A673 (cell line): ENCODE results near the gene GSTA3. TPM values are rescaled to one million over a fixed set of nuclear protein-coding genes. Genes with fewer than 3 reads are reported as not detected.
"Not testable (repeated sequence)": the region's sequence is repeated elsewhere in the genome, so short reads cannot be mapped to it uniquely, and the experiment has no call there.

Source experiments
- BruUV-seq: library from RNA; stranded (reverse); fragments of 400-500 nt; replicated peaks from 2 replicates; lab custom pipeline; 2021; lab: Mats Ljungman, UMichigan
- CTCF ChIA-PET: fragments of 300-600 bp; sonication (Branson Sonifier 250); formaldehyde crosslinking; loops from one replicate; lab custom pipeline; 2022; ENCODE audit warnings: antibody characterized with exemption; lab: Charles Lee
- POLR2A ChIA-PET: fragments of 300-600 bp; sonication (Branson Sonifier 250); formaldehyde crosslinking; loops from one replicate; lab custom pipeline; 2022; ENCODE audit warnings: antibody characterized with exemption; ENCODE audit not compliant: low non-redundant PET; lab: Charles Lee
- DNase-seq: peaks from one replicate; pipeline ENCODE4 v3.0.0-alpha.2; 2015; ENCODE audit warnings: low spot score
- H3K27ac ChIP-seq: fragments of 200-600 bp; sonication (generic); 2 replicates; pipeline ENCODE4 v1.5.1; 2016; ENCODE audit warnings: mixed run types, low read depth, mild to moderate bottlenecking, mixed read lengths, antibody characterized with exemption, low read length; ENCODE audit not compliant: poor library complexity, severe bottlenecking
- H3K27me3 ChIP-seq: fragments of 200-600 bp; sonication (generic); replicated peaks from 2 replicates; pipeline ENCODE4 v1.6.1; 2017; ENCODE audit warnings: mixed run types, low read depth, mild to moderate bottlenecking, mixed read lengths, antibody characterized with exemption, low read length; ENCODE audit not compliant: insufficient read depth, poor library complexity
- H3K36me3 ChIP-seq: fragments of 200-600 bp; sonication (generic); 2 replicates; pipeline ENCODE4 v1.6.1; 2016; ENCODE audit warnings: mixed run types, mild to moderate bottlenecking, mixed read lengths, antibody characterized with exemption, low read length; ENCODE audit not compliant: insufficient read depth, poor library complexity, severe bottlenecking
- H3K4me1 ChIP-seq: fragments of 200-600 bp; sonication (generic); 2 replicates; pipeline ENCODE4 v1.6.1; 2017; ENCODE audit warnings: mixed run types, mild to moderate bottlenecking, mixed read lengths, antibody characterized with exemption, low read length; ENCODE audit not compliant: insufficient read depth, poor library complexity, severe bottlenecking
- H3K4me3 ChIP-seq: fragments of 200-600 bp; sonication (generic); 2 replicates; pipeline ENCODE4 v1.5.1; 2016; ENCODE audit warnings: low read depth, mixed run types, mild to moderate bottlenecking, mixed read lengths, low read length; ENCODE audit not compliant: poor library complexity, severe bottlenecking
- H3K9me3 ChIP-seq: fragments of 200-600 bp; sonication (generic); 2 replicates; pipeline ENCODE4 v1.6.1; 2016; ENCODE audit warnings: mixed run types, low read depth, mild to moderate bottlenecking, mixed read lengths, antibody characterized with exemption, low read length; ENCODE audit not compliant: poor library complexity, severe bottlenecking
- EZH2 ChIP-seq: fragments of 200-600 bp; sonication (generic); IDR thresholded peaks from 2 replicates; pipeline ENCODE4 v1.6.1; 2017; ENCODE audit warnings: borderline replicate concordance, low read depth, mild to moderate bottlenecking, mixed read lengths, antibody characterized with exemption, low read length; ENCODE audit not compliant: poor library complexity, severe bottlenecking
- intact Hi-C: fragments of 100-400 bp; cut with micrococcal nuclease; formaldehyde crosslinking; loops from one replicate; pipeline ENCODE4 v1.10.0; 2022; ENCODE audit not compliant: unreplicated experiment
- total RNA-seq: library from RNA; stranded (reverse); gene quantifications from 2 replicates; pipeline ENCODE4 v1.2.3, GENCODE V29; 2021
- TF ChIP-seq, protein P1 (sequence below): fragments of 300-800, 200-600 bp; sonication (generic); conservative IDR thresholded peaks from 2 replicates; pipeline ENCODE4 v1.5.1; 2017; ENCODE audit warnings: low read depth, mild to moderate bottlenecking, antibody characterized with exemption, low read length, moderate library complexity, mixed read lengths

The GSTA3 gene
- total RNA-seq, 1 experiment from 2014 or later = not detected

DNA sequence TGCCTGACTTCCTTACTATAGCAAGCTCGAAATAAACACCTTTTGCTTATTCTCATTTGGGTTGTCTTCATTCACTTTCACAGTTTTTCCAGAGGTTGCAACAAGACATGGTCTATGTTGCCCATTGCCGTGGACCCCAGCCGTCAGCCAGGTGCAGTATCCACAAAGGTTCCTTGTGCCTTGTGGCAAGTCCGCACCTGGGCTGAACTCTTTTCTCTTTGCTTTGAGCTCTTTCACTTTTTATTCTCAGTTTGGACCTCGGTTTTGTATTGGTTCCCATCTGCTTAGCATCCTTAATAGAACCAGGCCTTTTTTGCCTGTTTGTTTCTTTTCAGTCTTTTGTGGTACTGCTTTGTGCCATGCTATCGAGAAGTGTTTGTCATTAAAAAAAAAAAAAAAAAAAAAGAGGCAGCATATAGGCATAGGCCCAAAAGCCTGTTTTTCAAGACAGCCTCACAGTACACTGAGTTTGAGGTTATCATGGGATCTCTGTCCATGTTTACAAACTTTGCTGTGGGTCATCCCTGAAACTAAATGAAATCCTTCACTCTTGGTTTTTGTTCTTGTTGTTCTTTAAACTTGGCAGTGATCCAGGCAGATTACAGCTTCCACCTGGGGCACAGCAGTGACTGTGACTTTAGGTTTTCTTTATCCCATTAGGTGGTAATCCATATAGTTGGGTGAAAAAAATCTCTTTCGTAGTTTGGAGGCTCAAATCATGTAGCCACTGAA, 33.3 kb downstream of the GSTA3 start:
- Histone ChIP-seq H3K27me3 (no peaks in the 10 kb centered on the region), H3K4me3 (no peak overlapping the region), H3K36me3 (no peaks in the 10 kb centered on the region), H3K27ac (no peak overlapping the region), H3K9me3 (no peaks in the 10 kb centered on the region), H3K4me1 (no peaks in the 10 kb centered on the region)
- POLR2A ChIA-PET = no interaction called here
- DNase-seq = no peak
- CTCF ChIA-PET = no interaction called here
- BruUV-seq = no TSS peak
- TF ChIP-seq, protein P1, sequence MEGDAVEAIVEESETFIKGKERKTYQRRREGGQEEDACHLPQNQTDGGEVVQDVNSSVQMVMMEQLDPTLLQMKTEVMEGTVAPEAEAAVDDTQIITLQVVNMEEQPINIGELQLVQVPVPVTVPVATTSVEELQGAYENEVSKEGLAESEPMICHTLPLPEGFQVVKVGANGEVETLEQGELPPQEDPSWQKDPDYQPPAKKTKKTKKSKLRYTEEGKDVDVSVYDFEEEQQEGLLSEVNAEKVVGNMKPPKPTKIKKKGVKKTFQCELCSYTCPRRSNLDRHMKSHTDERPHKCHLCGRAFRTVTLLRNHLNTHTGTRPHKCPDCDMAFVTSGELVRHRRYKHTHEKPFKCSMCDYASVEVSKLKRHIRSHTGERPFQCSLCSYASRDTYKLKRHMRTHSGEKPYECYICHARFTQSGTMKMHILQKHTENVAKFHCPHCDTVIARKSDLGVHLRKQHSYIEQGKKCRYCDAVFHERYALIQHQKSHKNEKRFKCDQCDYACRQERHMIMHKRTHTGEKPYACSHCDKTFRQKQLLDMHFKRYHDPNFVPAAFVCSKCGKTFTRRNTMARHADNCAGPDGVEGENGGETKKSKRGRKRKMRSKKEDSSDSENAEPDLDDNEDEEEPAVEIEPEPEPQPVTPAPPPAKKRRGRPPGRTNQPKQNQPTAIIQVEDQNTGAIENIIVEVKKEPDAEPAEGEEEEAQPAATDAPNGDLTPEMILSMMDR = no peak
- no peak for TF ChIP-seq EZH2
- intact Hi-C loops = no loop called here

DNA sequence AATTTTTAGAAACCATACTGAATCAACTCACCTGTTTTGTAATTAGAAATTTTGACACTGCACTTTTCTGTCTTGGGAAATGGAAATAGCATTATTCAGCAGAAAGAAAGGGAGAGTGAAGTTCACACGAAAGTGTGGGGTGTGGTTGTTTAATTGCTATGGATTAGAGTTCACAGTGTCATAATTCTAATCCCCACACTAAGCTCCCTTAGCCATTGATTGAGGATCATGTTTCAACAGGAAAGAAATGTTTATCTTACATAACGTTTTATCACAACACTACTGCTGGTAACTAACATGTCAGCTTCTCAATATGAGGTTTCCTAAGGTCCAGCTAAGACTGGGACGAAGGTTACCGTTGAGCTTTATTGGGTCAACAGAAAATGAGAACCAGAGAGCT, 37.5 kb downstream of the GSTA3 start:
- no peak for DNase-seq
- ChIA-PET POLR2A (interaction anchor here (0.5 kb wide), 1 partner anchor 753 kb away, joined by 4 read pairs; no protein-coding TSS in a partner anchor), CTCF (interaction anchor here (0.6 kb wide), 1 partner anchor 464 kb away, joined by 13 read pairs; no protein-coding TSS in a partner anchor)
- intact Hi-C loops = no loop called here
- Histone ChIP-seq H3K4me3 (no peak overlapping the region), H3K27ac (no peak overlapping the region), H3K9me3 (no peaks in the 10 kb centered on the region), H3K27me3 (no peaks in the 10 kb centered on the region), H3K36me3 (no peaks in the 10 kb centered on the region), H3K4me1 (no peaks in the 10 kb centered on the region)
- no TSS peak for BruUV-seq
- TF ChIP-seq, protein P1 = no peak
- TF ChIP-seq EZH2 = no peak

DNA sequence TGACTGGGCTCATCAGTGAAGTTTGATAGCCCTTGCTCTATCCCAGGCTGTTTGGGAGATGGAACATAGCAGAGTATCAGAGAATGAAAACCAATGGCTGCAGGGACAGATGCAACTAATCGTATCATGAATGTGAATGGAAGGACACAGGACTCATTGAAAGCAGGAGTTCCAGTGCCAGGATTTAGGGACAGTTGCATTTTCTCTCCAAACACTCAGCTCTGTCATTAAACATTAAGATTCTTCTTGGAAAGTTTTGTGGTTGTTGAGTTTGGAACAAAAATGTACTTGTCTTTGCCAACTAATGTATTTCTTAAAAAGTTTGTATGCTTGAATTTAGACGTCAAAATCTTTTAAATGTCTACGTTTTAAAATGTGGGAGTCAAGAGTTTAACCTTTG, 37.9 kb downstream of the GSTA3 start:
- intact Hi-C loops = no loop called here

DNA sequence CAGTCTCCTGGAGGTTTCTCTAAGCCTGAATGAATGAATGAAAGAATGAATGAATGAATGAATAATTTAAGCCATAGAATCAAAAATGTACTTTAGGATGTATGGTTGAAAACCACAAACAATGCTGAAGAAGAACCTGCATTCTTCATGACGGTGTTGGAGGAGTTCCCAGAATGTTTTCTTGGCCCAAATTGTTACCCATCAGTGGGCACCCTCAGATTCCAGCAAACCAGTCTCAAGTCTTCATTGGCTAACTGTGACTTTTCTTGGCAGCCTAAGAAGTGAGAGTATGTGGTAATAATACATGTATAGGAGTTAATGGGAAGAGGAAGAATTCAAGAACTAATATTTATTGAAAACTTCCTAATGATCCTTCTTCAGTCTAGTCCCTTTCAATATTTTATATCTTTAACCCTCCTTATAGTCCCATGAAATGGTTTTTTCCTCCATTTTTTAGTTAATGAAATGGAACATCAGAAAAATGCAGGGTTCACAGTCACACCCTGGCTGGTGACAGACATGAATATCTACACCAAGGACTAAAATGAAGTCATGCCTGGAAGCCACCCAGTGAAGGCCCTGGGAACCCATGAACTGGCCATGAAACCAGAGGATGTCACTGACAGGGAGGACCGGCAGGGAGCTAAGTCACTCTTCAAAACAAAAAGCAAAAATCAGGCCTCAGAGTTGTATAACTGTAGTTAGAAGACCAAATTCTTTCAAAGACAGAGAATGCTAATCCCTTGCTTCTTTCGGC, 39.0 kb downstream of the GSTA3 start:
- DNase-seq, H3K27me3 ChIP-seq, H3K9me3 ChIP-seq, POLR2A ChIA-PET, BruUV-seq, CTCF ChIA-PET, H3K4me3 ChIP-seq, H3K4me1 ChIP-seq, H3K36me3 ChIP-seq, H3K27ac ChIP-seq, intact Hi-C loops: not testable (repeated sequence)

More for the DNA sequence above, 37.9 kb downstream of the GSTA3 start:
- Histone ChIP-seq H3K36me3 (no peaks in the 10 kb centered on the region), H3K27ac (no peak overlapping the region), H3K4me3 (no peak overlapping the region), H3K9me3 (no peaks in the 10 kb centered on the region), H3K4me1 (no peaks in the 10 kb centered on the region), H3K27me3 (no peaks in the 10 kb centered on the region)
- no peak for DNase-seq
- BruUV-seq = no TSS peak
- ChIA-PET POLR2A (interaction anchor here (0.5 kb wide), 1 partner anchor 753 kb away, joined by 4 read pairs; no protein-coding TSS in a partner anchor), CTCF (no interaction called here)
- no peak for TF ChIP-seq EZH2
- TF ChIP-seq, protein P1 = no peak

DNA sequence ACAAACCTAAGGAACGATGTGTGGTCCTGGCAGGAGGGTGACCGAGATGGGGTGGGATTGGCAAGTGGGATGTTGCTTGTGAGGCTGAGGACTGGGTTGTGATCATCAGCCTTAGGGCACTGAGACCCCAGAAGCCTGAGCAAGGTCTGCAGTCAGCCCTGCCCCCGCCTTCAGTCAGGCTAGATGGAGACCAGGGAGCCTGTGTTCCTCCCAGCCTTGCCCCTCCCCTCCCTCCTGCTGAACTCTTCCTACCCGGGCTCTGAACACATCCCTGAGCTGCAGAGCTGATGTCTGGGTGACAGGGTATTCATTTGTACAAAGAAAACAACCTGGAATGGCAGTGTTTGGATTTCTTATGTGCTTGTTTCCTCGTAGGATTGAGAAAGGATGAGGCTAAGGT, 40.6 kb downstream of the GSTA3 start:
- H3K27ac ChIP-seq, H3K36me3 ChIP-seq, H3K4me3 ChIP-seq, H3K27me3 ChIP-seq, BruUV-seq, DNase-seq, POLR2A ChIA-PET, H3K4me1 ChIP-seq, intact Hi-C loops, CTCF ChIA-PET, H3K9me3 ChIP-seq: not testable (repeated sequence)
